Measurements from ENCODE around the gene ERCC6L2. TPM values are rescaled to one million over a fixed set of nuclear protein-coding genes. Genes with fewer than 3 reads are reported as not detected.

Gene ERCC6L2
- polyA plus RNA-seq, 2 of the 4 experiments (the other 2 are of a cell fraction), result 13.3 to 36.7 TPM

GRCh38 chr9:95974389-95974788, 98.9 kb downstream of the ERCC6L2 start:
- Histone ChIP-seq H3K4me2 (no peak overlapping the region), H3K9me3 (no peaks in the 10 kb centered on the region), H3K4me3 (no peak overlapping the region), H3K4me1 (no peaks in the 10 kb centered on the region), H3K27ac (no peak overlapping the region)
- ChIA-PET CTCF (no interaction called here), POLR2A (no interaction called here)
- TF ChIP-seq USF2 (IDR thresholded peaks at IDR 0.05) (no peak), ZC3H11A (IDR thresholded peaks at IDR 0.05) (no peak), FOSB (CRISPR knock-in tag; IDR thresholded peaks at IDR 0.05) (no peak), BCL3 (IDR thresholded peaks at IDR 0.05) (no peak), ZFP36 (IDR thresholded peaks at IDR 0.05; ENCODE audit: borderline replicate concordance, partially characterized antibody) (no peak), FOSL2 (IDR thresholded peaks at IDR 0.05) (no peak), FOSL2 (CRISPR knock-in tag; IDR thresholded peaks at IDR 0.05) (no peak), MAZ (IDR thresholded peaks at IDR 0.05; ENCODE audit: borderline replicate concordance, low read depth, low read length) (no peak), RARB (CRISPR knock-in tag; IDR thresholded peaks at IDR 0.05) (no peak)
- no peak for ATAC-seq
- FAIRE-seq, result no peak
- DNase-seq (ENCODE audit: low read depth in 1 of 2, low spot score in 1 of 2), result no peak
- 92% methylated on average over 1 of the region's 1 CpG for WGBS (ENCODE audit: missing lambda C conversion rate)

GRCh38 chr9:95977371-95977770, 101.9 kb downstream of the ERCC6L2 start:
- ChIA-PET POLR2A (no interaction called here), CTCF (interaction anchor here (0.6 kb wide), 1 partner anchor 312 kb away, joined by 4 read pairs; no protein-coding TSS in a partner anchor)
- WGBS (ENCODE audit: missing lambda C conversion rate), result 89% methylated on average over 1 of the region's 1 CpG
- no peak for DNase-seq (ENCODE audit: low read depth in 1 of 2, low spot score in 1 of 2)
- no peak overlapping the region for H3K27ac ChIP-seq
- no peak for FAIRE-seq
- no peak overlapping the region for H3K4me2 ChIP-seq
- H3K9me3 ChIP-seq, result no peaks in the 10 kb centered on the region
- TF ChIP-seq FOSL2 (IDR thresholded peaks at IDR 0.05) (no peak), FOSL2 (CRISPR knock-in tag; IDR thresholded peaks at IDR 0.05) (no peak), PBX3 (IDR thresholded peaks at IDR 0.05) (no peak), FOXS1 (CRISPR knock-in tag; IDR thresholded peaks at IDR 0.05) (no peak), ZFP36 (IDR thresholded peaks at IDR 0.05; ENCODE audit: borderline replicate concordance, partially characterized antibody) (no peak), EHMT2 (IDR thresholded peaks at IDR 0.05; ENCODE audit: low read depth) (no peak), BCL3 (IDR thresholded peaks at IDR 0.05) (no peak), JUN (IDR thresholded peaks at IDR 0.05) (no peak), HOXB5 (CRISPR knock-in tag; IDR thresholded peaks at IDR 0.05) (no peak), ESRRA (IDR thresholded peaks at IDR 0.05; ENCODE audit: borderline replicate concordance, low read length) (no peak), ZSCAN20 (CRISPR knock-in tag; IDR thresholded peaks at IDR 0.05) (no peak), HOXA7 (CRISPR knock-in tag; IDR thresholded peaks at IDR 0.05) (no peak), PHF8 (IDR thresholded peaks at IDR 0.05; ENCODE audit: borderline replicate concordance, low read depth) (no peak), NPAS2 (CRISPR knock-in tag; IDR thresholded peaks at IDR 0.05; ENCODE audit: borderline replicate concordance) (no peak), CHD2 (IDR thresholded peaks at IDR 0.05; ENCODE audit: low read length, partially characterized antibody) (no peak), GATA3 (IDR thresholded peaks at IDR 0.05; ENCODE audit: borderline replicate concordance) (no peak), ATOH8 (CRISPR knock-in tag; IDR thresholded peaks at IDR 0.05; ENCODE audit: low read depth) (no peak)
- peaks cover 4% of the 10 kb centered on the region; the same call in 1 of the 3 replicates for H3K4me1 ChIP-seq
- ATAC-seq, result no peak
- no peak overlapping the region for H3K4me3 ChIP-seq

All from A549 (cell line).